ENCODE results near the gene COL6A6. TPM values are rescaled to one million over a fixed set of nuclear protein-coding genes. Genes with fewer than 3 reads are reported as not detected.

The COL6A6 gene
- total and polyA plus RNA-seq, 11 donors = 0.26 to 4.5 (median 1.00) TPM

GRCh38 chr3:130557336-130558035 lies 40.5 kb downstream of the COL6A6 start:
- 50 to 66% (median 51%) methylated on average over 3 of the region's 3 CpGs for WGBS, 4 donors
- no peaks in the 10 kb centered on the region for H3K27me3 ChIP-seq

GRCh38 chr3:130558366-130558765 lies 41.4 kb downstream of the COL6A6 start:
- no peak overlapping the region for H3K27ac ChIP-seq
- 86 to 92% (median 89%) methylated on average over 4 of the region's 4 CpGs for WGBS, 4 donors
- no peaks in the 10 kb centered on the region for H3K27me3 ChIP-seq
- H3K4me1 ChIP-seq = no peaks in the 10 kb centered on the region
- no peak for TF ChIP-seq POLR2A (IDR thresholded peaks at IDR 0.05)
- TF ChIP-seq CTCF (IDR thresholded peaks at IDR 0.05) = no peak
- DNase-seq (no peak), ATAC-seq (no peak)
- intact Hi-C loops (cut with DNase I) = no loop called here
- H3K4me3 ChIP-seq = no peak overlapping the region
- no peaks in the 10 kb centered on the region for H3K36me3 ChIP-seq
- H3K9me3 ChIP-seq = peaks cover 0 to 1% (median 0%) of the 10 kb centered on the region in 12 donors

More at GRCh38 chr3:130557336-130558035, 40.5 kb downstream of the COL6A6 start:
- intact Hi-C loops (cut with DNase I) = no loop called here
- no peak for TF ChIP-seq CTCF (IDR thresholded peaks at IDR 0.05)
- no peaks in the 10 kb centered on the region for H3K4me1 ChIP-seq
- H3K4me3 ChIP-seq = no peak overlapping the region
- H3K36me3 ChIP-seq = no peaks in the 10 kb centered on the region
- peaks cover 0 to 10% (median 2%) of the 10 kb centered on the region in 12 donors for H3K9me3 ChIP-seq
- H3K27ac ChIP-seq = no peak overlapping the region
- ATAC-seq = no peak
- no peak for DNase-seq

GRCh38 chr3:130565224-130565623 lies 48.2 kb downstream of the COL6A6 start:
- Histone ChIP-seq H3K4me1 (no peaks in the 10 kb centered on the region), H3K9me3 (no peaks in the 10 kb centered on the region), H3K27ac (no peak overlapping the region), H3K27me3 (peaks cover 0 to 6% (median 0%) of the 10 kb centered on the region in 9 donors), H3K36me3 (no peaks in the 10 kb centered on the region), H3K4me3 (no peak overlapping the region)
- ATAC-seq = no peak
- 78 to 85% (median 81%) methylated on average over 13 of the region's 13 CpGs for WGBS, 4 donors
- intact Hi-C loops (cut with DNase I) = no loop called here
- no peak for TF ChIP-seq CTCF (IDR thresholded peaks at IDR 0.05)
- no peak for TF ChIP-seq POLR2A (IDR thresholded peaks at IDR 0.05)
- DNase-seq = no peak

Other genes starting within 250 kb of the COL6A6 start
- under 1 TPM in 2 of 9 donors, not detected in 7; 0.03 to 0.14 TPM for gene COL6A5, start 171.5 kb upstream of the COL6A6 start, total RNA-seq
- gene COL6A5, start 171.5 kb upstream of the COL6A6 start, polyA plus RNA-seq = not detected
- gene PIK3R4, start 229.7 kb downstream of the COL6A6 start, total RNA-seq = 10 to 100 TPM; 10.9 to 24.3 (median 15.7) TPM
- gene PIK3R4, start 229.7 kb downstream of the COL6A6 start, polyA plus RNA-seq = 10 to 100 TPM; 15.6 to 16.3 TPM